ENCODE results near the gene CTTN.

DNA sequence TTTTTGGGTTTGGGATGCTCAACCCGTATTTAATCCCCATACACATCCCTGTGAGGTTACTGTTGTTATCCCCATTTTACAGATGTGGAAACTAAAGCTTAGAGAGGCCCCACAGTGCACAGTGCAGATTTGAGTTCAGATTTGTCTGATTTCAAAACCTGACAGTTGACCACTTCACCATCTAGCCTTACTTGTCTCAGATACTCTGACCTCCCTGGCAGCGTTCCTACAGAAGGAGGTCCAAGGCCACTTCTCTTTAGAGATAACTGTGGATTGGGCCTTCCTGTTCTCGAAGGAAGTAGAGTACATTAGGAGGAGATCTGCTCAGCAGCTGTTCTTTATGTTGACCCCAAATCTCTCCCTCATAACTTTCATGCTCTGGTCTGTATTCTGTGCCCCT is 46.7 kb upstream of the CTTN start:
- no peak for TF ChIP-seq SRSF3 (IDR thresholded peaks at IDR 0.05; ENCODE audit: insufficient read depth, low read length)
- TF ChIP-seq ZNF766 (CRISPR knock-in tag; conservative IDR thresholded peaks at IDR 0.05), result no peak
- TF ChIP-seq, protein P1, sequence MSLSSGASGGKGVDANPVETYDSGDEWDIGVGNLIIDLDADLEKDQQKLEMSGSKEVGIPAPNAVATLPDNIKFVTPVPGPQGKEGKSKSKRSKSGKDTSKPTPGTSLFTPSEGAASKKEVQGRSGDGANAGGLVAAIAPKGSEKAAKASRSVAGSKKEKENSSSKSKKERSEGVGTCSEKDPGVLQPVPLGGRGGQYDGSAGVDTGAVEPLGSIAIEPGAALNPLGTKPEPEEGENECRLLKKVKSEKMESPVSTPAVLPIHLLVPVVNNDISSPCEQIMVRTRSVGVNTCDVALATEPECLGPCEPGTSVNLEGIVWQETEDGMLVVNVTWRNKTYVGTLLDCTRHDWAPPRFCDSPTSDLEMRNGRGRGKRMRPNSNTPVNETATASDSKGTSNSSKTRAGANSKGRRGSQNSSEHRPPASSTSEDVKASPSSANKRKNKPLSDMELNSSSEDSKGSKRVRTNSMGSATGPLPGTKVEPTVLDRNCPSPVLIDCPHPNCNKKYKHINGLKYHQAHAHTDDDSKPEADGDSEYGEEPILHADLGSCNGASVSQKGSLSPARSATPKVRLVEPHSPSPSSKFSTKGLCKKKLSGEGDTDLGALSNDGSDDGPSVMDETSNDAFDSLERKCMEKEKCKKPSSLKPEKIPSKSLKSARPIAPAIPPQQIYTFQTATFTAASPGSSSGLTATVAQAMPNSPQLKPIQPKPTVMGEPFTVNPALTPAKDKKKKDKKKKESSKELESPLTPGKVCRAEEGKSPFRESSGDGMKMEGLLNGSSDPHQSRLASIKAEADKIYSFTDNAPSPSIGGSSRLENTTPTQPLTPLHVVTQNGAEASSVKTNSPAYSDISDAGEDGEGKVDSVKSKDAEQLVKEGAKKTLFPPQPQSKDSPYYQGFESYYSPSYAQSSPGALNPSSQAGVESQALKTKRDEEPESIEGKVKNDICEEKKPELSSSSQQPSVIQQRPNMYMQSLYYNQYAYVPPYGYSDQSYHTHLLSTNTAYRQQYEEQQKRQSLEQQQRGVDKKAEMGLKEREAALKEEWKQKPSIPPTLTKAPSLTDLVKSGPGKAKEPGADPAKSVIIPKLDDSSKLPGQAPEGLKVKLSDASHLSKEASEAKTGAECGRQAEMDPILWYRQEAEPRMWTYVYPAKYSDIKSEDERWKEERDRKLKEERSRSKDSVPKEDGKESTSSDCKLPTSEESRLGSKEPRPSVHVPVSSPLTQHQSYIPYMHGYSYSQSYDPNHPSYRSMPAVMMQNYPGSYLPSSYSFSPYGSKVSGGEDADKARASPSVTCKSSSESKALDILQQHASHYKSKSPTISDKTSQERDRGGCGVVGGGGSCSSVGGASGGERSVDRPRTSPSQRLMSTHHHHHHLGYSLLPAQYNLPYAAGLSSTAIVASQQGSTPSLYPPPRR (CRISPR knock-in tag; IDR thresholded peaks at IDR 0.05; ENCODE audit: borderline replicate concordance), result no peak

All from K562 (cell line).